GM18858 (cell line): Measurements from ENCODE around the gene SEC22C.
A peak's percentile ranks its signal among the peaks of the same experiment; 100 is the strongest.
"Not testable (repeated sequence)": the region's sequence is repeated elsewhere in the genome, so short reads cannot be mapped to it uniquely, and the experiment has no call there.

ENCODE experiments used
- ATAC-seq: cut with Tn5 transposase; IDR thresholded peaks from one replicate; pipeline ENCODE4 v1.9.1; 2021; ENCODE audit not compliant: unreplicated experiment

SEC22C gene, protein sequence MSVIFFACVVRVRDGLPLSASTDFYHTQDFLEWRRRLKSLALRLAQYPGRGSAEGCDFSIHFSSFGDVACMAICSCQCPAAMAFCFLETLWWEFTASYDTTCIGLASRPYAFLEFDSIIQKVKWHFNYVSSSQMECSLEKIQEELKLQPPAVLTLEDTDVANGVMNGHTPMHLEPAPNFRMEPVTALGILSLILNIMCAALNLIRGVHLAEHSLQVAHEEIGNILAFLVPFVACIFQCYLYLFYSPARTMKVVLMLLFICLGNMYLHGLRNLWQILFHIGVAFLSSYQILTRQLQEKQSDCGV

DNA sequence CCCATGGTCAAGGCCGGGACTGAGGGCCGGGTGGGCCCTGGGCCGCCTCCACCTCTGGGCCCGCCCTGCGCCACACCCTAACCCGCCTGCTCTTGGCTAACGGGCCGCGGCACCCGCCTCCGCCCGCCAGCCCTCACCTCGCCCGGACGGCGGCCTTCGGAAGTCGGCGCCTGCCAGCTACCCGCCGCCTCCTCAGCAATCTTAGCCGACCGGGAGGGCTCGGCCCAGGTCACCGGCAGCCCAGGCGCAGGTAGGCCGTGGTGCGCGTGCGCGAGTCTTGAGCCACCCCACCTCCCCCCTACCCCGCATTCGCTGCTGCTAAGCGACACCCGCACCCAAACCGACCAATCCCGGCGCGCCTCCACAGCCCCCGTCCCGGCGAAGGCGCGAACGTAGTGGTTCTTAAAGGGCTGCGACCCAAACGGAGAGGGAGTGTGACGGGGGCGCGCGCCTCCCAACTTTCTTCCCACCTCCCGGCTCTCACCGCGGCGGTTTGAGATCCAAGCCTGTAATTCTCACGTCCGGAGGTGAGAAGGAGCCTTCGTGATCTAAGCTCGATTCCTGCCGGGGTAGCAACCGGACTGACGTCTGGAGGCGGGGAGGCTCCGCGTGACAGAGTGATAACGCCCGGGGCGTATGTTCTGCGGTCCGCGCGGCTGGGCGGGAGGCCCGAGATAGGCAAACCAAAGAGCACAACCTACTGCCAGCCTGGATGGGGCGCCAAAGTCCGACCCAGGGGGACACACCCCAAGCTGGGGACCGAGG, at the start of gene SEC22C:
Gene SEC22C, minus strand, starts transcription at position 259 of the 765 bp plus-strand sequence. CDS start 12,921 bp downstream, outside the sequence.
- peak; percentile 68 for ATAC-seq

DNA sequence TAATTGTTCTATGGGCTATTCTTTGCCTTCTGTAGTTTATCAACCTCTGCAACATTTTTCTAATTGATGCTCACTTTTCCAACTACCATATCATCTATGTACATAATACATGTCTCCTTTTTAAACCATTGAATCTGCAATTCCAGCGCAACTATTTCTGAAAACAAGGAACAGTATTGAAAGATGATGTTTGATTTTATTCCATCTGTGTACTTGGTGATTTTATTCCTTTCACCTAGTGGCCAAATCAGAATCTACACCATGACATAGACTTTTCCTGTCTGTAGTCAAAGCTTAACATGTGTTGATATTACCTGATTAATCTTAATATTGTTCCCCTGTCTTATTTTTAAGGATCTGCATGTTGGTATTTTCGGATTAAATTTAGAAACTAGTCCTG, 31.7 kb upstream of the SEC22C start:
- ATAC-seq, result no peak

DNA sequence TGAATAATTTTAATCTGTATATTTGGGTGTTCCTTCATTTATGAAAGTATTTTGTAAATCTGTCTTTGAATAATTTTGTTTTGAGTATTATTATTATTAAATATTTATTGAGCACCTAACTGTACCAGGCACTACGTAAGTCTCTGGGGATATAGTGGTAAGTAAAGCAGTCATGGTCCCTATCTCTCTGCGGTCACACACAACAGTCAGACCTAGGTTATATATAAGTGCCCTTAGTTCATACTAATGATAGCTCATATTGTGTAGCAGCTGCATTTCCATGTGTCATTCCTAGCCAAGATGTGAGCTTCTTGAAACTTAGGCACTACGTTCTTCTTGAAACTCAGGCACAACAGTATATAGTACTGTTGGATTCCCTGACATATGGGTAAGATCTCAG, 31.2 kb upstream of the SEC22C start:
- peak; percentile 78 for ATAC-seq

DNA sequence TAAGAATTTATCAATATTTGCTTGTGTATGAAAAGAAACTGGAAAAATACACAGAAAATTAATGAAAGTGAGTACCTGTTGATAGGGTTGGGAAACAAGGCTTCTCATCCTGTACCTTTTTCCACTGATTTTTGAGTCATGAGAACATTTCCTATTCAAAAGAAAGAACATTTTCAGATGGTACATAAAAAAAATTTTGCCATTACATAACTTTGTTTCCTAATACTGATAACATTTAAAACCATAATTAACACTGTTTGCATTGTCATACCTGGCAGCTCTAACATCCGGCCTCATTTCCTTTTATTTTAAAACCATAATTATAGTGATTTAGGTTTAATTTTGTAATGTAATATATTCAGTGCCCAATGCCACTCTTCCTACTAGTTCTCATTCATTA, 30.4 kb upstream of the SEC22C start:
- ATAC-seq, result no peak

DNA sequence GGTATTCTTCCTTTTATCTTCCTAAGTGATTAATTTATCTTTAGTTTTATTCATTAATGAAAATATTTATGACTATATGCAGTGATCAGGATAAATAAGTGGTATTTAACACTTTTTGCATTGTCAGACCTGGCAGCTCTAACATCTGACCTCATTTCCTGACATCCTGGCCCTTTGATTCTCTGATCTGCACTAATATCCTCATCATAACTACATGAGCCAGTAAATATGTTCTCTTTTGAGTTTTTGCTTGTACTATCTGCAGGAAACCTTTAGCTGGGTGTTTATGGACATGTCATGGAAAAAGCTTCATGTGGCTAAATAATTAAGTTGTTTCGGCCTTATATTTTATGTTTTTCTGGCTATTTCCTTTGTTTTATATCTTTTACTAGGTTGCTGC, 29.2 kb upstream of the SEC22C start:
- no peak for ATAC-seq

DNA sequence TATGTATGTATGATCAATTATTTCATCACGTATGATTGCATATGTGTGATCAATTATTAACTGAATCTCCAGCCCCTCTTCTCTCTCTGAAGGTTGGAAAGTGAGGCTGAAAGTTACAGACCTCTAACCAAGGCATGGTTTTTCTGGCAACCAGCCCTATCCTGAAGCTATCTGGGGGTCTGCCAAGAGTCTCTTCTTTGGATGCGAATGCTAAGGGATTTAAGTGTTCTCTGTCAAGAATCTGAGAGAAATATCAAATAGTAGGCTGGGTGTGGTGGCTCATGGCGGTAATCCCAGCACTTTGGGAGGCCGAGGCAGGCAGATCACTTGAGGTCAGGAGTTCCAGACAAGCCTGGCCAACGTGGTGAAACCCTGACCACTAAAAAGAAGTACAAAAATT, 26.8 kb upstream of the SEC22C start:
- no peak for ATAC-seq

DNA sequence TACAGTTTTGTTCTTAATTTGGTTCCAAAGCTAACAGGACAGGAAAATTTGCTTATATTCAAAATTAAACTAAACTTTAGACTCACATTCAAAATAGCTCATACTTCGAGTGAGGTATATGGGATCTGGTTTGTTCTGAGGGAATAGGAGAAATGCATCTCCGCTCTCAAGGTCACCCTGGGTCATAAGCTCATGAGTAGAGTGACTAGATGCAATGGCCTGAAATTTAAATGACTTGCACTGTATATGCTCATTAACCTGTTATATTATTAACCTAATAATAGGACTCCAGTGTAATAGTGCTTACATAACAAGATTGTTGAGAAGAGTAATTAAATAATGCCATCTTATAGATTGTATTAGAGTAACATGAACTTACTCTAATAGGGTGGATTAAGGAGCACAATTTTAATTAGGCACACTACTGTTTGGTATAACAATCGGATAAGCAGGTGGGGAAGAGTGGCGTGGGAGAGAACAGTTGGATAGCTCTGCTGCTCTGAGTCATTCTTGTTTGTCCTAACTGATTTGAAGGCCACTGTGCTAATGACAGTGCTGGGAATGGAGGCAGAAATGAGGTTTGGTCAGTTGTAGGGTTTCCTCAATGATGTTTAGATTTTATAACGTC, 23.9 kb upstream of the SEC22C start:
- ATAC-seq, result no peak

DNA sequence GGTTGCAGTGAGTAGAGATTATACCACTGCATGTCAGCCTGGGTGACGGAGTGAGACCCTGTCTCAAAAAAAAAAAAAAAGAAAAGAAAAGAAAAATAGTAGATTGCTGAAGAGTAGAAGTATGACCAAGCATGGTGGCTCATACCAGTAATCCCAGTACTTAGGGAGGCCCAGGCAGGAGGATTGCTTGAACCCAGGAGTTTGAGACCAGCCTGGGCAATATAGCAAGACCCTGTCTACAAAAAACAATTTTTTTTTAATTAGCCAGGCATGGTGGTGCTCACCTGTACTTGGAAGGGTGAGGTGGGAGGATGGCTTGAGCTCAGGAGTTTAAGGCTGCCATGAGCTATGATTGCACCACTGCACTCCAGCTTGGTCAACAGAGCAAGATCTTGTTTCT, 21.2 kb upstream of the SEC22C start:
- no peak for ATAC-seq

DNA sequence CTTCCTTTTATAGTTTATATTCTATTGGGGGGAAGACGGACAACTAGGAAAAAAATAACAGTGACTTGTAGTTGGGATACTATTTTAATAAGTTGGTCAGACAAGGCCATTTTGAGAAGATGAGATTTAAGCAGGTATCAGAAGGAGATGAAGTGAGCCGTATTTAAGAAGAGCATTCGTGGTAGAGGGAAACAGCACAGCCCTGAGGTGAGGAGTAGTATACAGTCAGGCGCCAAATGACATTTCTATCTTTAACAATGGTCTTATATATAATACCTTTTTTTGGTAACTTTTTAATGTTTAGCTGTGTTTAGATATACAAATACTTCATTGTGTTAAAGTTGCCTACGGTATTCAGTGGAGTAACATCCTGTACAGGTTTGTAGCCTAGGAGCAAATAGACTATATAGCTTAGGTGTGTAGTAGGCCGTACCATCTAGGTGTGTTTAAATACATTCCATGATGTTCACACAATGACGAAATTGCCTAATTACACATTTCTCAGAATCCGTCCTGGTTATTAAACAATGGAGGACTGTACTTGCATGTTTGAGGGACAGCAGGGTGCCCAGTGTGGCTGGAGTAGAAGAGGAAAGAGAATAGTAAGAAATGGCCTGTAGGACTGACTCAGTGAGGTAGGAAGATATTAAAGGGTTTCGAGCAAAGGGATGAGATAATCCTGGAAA, 20.3 kb upstream of the SEC22C start:
- ATAC-seq, result no peak

DNA sequence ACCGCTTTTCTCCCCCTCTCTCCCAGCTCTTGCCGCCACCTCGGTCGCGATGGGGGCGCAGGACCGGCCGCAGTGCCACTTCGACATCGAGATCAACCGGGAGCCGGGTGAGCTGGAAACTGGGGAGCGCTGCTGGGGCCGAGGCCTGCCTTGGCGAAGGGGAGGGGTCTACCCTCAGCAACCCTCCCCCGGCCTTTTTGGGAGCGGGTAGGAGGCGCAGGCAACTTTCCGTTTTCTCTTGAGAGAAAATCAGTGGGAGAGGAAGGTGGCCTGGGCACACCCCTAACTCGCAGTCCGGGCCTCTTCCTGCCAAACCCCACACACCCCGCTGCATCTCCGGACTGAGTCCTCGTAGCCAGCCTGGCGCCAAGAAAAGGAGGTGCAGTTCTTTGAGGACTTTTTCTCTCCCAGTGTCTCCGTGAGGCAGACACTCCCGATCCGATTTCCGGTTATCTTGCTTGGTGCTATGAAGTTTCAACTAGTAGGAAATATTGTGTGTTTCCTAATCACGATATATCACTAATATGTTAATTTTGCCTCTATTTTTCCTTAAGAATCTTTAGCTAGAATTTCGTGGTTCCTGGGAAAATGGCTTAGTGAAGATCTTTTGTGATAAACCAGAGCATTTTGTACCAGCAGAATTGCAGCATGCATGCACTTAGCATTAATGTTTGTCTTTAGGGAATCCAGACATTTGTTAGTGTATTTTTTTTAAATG, 19.4 kb upstream of the SEC22C start:
- peak; percentile 11 for ATAC-seq

DNA sequence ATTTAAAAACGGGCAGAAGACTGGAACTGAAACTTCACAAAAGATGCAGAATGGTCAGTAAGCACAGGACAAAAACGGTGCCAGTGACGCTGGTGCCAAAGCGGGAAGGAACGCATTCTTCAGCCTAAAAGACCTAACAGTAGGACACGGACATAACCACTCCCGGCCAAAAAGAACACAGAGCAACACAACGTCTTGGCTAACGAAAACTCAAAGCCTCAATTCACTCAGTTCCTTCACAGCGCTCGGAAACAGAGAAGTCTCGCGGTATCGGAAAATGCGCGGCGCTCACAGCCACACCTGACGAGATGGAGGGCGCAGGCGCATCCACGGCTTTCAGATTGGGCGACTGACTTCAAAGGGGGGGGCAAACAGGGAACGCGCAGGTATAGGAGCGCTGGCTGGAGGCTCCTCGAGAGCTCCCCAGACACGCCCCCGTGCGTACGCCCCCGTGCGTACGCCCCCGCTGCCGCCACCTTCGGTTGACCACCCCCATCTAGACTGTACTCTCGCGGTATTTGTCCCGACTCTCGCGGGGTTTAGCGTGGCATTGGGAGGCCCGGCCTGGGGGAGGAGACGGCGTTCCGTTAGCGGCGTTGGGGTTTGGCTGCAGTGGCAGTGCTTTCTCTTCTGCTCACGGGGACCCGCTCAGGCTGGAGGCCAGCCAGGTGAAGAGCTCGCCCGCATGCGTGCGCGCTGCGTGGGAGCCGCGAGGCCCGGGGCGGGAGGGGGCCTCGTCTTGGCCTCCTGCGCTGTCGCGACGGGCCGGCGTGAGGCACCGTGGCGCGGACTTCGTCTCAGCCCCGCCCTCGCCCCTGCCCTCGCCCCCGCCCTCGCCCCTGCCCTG, 18.6 kb upstream of the SEC22C start, which contains the start of gene NKTR:
Gene NKTR, plus strand, starts transcription at position 576 of the 847 bp plus-strand sequence. CDS start 321 bp downstream, outside the sequence.
- peak; percentile 67 for ATAC-seq

DNA sequence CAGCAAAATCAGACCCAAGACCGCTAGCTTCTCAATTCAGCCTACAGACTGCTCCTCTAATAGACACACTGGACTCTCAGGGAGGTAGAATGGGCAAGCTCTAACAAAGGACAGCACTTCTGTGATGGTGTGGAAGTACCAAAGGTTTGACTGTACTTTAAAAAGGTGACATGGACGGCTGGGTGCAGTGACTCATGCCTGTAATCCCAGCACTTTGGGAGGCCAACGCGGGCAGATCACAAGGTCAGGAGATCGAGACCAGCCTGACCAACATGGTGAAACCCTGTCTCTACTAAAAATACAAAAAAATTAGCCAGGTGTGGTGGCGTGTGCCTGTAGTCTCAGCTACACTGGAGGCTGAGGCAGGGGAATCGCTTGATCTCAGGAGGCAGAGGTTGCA, 15.3 kb upstream of the SEC22C start:
- ATAC-seq, result not testable (repeated sequence)

DNA sequence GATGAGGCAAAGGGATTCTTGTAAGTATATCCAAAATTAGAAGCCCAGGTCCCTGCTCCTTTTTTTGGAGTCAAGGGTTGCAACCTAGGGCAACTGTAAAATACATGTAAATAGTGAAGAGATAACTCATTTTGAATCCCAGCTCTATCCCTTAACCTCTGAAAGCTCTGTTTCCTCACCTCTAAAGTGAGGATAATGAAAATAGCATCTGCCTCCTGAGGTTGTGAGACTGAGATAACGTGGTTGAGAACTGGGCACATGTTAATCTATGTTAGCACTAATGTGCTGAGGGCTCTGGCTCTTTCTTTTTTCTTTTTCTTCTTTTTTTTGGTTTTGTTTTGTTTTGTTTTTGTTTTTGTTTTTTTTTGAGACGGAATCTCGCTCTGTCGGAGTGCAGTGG, 13.9 kb upstream of the SEC22C start:
- no peak for ATAC-seq

DNA sequence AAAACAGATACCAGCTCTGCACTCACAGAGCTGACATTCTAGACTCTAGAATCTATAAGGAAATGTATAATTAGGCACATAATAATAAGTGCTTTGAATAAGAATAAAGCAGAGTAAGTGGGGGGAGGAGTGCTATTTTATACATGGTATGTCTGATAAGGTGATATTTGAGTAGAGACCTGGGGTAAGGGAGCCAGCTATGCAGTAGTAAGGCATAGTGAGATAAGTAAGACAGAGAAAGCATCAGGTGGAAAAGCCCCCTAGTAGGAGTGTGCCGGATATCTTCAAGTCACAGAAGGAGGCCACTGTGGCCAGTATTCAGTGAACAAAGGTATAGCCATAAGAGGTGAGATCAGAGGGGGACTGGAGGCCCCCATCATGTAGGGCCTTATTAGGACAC, 11.9 kb upstream of the SEC22C start:
- ATAC-seq, result no peak

DNA sequence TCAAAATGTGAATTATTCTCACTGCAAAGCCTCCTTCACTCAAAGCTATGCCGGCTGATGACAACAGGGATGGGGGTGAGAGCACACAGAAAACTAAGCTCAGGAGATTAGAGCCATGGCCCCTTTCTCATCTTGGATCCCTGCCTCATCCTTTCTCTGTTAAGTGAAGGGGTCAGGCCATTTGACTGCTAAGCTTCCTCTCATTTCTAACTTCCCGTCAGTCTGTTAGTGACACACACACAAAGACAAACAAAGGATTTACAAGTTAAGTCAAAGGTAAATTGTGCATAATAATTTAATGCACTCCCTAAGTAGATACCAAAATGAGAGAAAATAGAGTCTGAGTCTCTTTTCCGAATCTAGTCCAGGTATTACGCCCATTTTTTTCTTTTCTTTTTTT, 10.0 kb upstream of the SEC22C start:
- ATAC-seq, result no peak

DNA sequence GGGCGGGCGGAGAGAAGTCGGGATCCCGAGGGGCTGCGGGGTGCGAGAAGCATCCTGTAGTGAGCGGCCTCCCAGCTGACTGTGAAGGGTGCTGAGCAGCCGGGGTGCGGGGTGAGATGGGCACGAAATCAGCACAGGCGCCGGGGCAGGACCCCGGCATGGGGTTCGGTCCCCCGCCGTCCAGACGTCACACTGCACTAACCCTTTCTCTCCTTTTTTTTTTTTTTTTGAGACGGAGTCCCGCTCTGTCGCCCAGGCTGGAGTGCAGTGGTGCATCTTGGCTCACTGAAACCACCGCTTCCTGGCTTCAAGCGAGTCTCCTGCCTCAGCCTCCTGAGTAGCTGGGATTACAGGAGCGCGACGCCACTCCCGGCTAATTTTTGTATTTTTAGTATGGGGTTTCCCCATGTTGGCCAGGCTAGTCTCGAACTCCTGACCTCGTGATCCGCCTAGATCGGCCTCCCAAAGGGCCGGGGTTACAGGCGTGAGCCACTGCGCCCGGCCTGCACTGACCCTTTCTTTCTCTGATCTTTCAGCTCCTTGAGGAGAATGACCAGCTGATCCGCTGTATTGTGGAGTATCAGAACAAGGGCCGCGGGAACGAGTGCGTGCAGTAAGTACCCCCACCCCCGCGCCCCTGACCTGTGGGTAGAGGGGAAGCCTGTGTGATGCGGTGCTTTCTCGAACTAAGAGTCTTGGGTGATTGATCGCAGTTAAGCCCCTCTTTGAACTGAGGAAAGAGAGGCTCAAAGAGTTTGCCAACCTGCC, 9.4 kb upstream of the SEC22C start:
- ATAC-seq, result no peak

DNA sequence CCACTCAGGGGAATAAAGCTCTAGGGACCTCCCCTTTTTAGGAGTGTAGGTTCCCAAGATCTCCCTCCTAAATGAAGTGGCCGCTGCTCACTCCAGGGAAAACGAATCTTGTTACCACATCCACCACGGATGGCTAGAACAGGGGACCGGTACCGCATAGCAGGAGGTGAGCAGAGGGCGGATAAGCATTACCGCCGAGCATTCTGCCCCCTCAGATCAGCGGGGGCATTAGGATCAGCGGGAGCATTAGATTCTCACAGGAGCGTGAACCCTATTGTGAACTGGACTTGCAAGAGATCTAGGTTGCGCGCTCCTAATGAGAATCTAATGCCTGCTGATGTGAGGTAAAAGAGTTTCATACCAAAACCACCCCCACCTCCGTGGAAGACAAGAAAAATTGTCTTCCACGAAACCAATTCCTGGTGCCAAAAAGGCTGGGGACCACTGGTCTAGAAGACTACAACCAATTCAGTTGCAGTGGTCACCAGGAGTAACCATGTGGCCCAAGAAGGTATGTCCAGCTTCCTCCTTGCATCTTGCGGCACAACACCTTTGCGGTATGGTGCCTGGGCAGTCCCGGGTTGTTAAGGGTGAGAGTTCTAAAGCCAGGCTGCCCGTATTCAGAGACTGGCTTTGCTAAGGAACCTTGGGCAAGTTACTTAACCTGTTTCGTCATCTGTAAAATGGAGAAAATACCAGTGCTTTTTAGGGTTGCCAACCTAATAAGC, 7.8 kb upstream of the SEC22C start:
- no peak for ATAC-seq

DNA sequence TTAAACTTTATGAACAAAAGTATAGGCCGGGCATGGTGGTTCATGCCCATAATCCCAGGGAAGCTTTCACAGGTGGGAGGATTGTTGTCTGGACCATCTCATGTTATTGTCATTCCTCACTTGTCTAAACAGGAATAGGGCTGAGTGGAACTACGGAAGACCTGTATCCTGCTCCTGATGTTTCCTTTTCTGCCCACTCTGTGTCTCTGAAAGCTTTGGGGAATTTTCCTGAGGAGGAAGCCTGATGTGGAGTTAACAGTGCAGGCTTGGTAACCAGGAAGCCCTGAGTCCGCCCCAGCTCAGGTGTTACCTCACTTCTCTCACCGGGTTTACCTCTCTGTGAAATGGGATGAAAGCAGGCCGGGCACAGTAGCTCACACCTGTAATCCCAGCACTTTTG, 6.9 kb upstream of the SEC22C start:
- no peak for ATAC-seq
